Smooth muscle cell of bladder (primary cell): ENCODE data around the gene DNAH2. TPM values are rescaled to one million over a fixed set of nuclear protein-coding genes. Genes with fewer than 3 reads are reported as not detected.

Experiments used
- total RNA-seq: library from RNA; depleted of rRNA; stranded (reverse); fragments of >200 nt; gene quantifications from 2 replicates; pipeline ENCODE4 v1.2.3, GENCODE V29; 2014

DNAH2 gene
- 0.57 and 1.8 TPM in 2 replicates for total RNA-seq

DNA sequence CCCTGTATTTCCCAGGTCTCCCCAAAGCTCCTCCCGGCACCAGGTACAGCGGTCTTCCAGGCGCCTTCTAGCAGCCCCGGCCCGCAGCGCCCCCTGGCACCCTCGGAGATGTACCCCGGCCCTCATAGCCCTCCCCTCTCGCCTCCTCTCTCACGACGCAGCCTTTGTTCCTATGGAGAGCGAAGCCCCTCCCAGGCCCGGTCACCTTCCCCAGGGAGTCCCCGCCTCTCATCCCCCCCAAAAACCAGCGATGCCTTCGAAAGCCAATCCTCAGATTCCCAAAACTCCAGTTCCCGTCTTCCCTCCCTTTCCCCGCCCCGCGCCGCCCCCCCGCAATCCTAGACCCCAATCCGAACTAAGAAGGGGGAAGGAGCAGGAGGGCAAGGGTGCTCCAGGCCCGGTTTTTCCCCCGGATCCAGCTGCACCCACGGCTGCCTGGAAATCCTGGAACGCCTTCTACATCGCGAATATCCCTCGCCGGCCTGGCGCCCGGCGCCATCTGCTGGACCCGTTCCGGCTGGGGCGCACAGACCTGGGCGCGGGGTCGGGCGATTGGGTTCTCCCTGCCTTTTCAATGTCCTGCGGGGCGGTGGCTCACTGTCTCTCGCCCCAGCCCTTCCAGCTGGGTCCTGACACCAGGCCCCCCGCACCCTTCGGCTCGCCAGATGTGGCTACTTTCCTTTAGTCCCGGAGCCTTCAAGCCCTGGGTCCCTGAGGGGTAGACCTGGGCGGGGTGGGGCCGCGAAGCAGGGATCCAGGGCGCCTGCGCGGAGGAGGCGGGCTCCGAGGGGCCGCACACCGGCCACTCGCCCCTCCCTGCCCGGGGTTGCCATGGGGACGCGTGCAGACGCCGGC lies at the start of gene DNAH2:
DNAH2 (plus strand) TSS at position 844 of the 855 bp plus-strand sequence. CDS start 1,991 bp downstream, outside the sequence.

DNA sequence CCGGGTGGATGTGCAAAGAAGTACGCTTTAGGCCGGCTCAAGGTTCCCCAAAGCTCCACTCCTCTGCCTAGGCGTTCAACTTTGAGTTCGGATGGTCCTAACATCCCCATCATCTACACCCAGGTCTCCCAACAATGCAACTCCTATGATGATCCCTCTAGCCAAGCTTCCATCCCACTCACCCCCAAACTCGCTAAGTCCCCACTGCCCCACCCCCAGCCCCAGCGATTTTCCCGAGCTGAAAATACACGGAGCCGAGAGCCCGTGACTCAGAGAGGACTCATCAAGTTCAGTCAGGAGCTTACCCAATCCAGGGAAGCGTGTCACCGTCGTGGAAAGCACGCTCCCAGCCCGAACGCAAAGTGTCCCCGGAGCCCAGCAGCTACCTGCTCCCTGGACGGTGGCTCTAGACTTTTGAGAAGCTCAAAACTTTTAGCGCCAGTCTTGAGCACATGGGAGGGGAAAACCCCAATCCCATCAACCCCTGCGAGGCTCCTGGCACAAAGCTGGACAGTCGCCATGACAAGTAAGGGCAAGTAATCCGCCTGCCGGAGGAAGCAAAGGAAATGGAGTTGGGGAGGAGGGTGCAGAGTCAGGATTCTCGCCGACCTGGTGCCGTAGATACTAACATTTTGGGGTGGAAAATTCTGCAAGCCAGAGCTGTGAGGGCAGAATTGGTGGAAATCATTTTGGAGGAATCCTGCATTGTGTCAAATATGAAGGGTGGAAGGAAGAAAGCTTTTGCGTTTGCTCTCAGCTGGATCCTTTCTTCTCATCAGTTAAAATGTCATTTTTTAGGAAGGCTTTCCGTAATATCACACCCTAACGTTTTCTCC lies 30.3 kb upstream of the DNAH2 start, which contains the start of gene TP53:
TP53 (minus strand) TSS at position 419 of the 836 bp plus-strand sequence. CDS start 10,896 bp downstream, outside the sequence.

GRCh38 chr17:7687908-7688807 lies 29.4 kb upstream of the DNAH2 start, which contains the start of gene WRAP53:
Gene WRAP53, plus strand, starts transcription at chr17:7688477. Its CDS starts 172 bp downstream, at chr17:7688649.

GRCh38 chr17:7704601-7705268 lies 12.8 kb upstream of the DNAH2 start, which contains the start of gene EFNB3:
Gene EFNB3, plus strand, starts transcription at chr17:7705202. Its CDS starts 397 bp downstream, at chr17:7705599.

GRCh38 chr17:7833795-7834541 lies 116.4 kb downstream of the DNAH2 start, which contains the start of gene KDM6B:
Gene KDM6B, plus strand, starts transcription at chr17:7834217. Its CDS starts 11,338 bp downstream, at chr17:7845555.

DNA sequence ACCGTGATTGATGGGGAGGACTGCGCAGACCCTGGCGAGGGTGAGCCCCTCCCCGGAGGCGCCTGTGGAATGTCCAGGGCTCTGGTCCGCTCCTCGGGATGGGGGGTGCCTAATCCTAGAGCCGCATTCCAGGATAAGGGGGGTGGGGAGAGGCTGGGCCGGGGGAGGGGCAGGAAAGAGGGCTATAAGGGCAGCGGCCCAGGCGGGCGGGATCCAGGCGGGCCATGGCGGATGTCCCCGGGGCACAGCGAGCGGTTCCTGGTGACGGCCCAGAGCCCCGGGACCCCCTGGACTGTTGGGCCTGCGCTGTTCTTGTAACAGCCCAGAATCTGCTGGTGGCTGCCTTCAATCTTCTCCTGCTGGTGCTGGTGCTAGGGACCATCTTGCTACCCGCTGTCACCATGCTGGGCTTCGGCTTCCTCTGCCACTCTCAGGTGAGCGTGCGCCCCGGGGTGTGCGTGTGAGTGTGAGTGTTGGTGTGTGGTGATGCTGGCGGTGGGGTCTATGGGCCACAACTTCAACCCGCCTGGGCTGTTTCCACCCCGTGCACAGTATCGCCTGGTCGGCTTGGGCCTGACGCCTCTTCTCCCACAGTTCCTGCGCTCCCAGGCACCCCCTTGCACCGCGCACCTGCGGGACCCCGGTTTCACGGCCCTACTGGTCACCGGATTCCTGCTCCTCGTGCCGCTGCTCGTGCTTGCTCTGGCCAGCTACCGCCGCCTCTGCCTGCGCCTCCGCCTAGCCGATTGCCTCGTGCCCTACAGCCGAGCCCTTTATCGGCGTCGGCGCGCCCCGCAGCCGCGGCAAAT lies 137.5 kb downstream of the DNAH2 start, which contains the start of gene TMEM88:
TMEM88 (plus strand) TSS at position 216 of the 809 bp plus-strand sequence; CDS start at position 225, 9 bp downstream.

GRCh38 chr17:7856811-7857712 lies 139.5 kb downstream of the DNAH2 start, which contains the start of gene NAA38:
Gene NAA38, minus strand, starts transcription at chr17:7857559. Its CDS starts 96 bp downstream, at chr17:7857463.

GRCh38 chr17:7857713-7858521 lies 140.4 kb downstream of the DNAH2 start, which contains the start of gene CYB5D1:
Gene CYB5D1, plus strand, starts transcription at chr17:7858003. Its CDS starts 132 bp downstream, at chr17:7858135.

Other genes starting within 250 kb of the DNAH2 start
- 14.8 and 19.0 TPM in 2 replicates for gene ZBTB4, start 238.1 kb upstream of the DNAH2 start, total RNA-seq
- not detected in 2 replicates for gene SLC35G6, start 236.3 kb upstream of the DNAH2 start, total RNA-seq
- gene POLR2A, start 233.4 kb upstream of the DNAH2 start, total RNA-seq = 65.1 and 79.0 TPM in 2 replicates
- gene TNFSF12, start 168.7 kb upstream of the DNAH2 start, total RNA-seq = 2.1 and 4.4 TPM in 2 replicates
- 0.71 and 0.74 TPM in 2 replicates for gene TNFSF13, start 159.0 kb upstream of the DNAH2 start, total RNA-seq
- gene SENP3, start 155.8 kb upstream of the DNAH2 start, total RNA-seq = 61.0 and 67.3 TPM in 2 replicates
- 11.2 and 16.3 TPM in 2 replicates for gene CD68, start 138.1 kb upstream of the DNAH2 start, total RNA-seq
- 54.0 and 54.8 TPM in 2 replicates for gene MPDU1, start 133.9 kb upstream of the DNAH2 start, total RNA-seq
- 0.14 and 0.18 TPM in 2 replicates for gene SOX15, start 127.7 kb upstream of the DNAH2 start, total RNA-seq
- 41.4 and 45.7 TPM in 2 replicates for gene FXR2, start 102.8 kb upstream of the DNAH2 start, total RNA-seq
- gene SAT2, start 89.9 kb upstream of the DNAH2 start, total RNA-seq = 52.7 and 54.0 TPM in 2 replicates
- 0.57 and 148 TPM in 2 replicates for gene SHBG, start 87.6 kb upstream of the DNAH2 start, total RNA-seq
- not detected in 2 replicates for gene ATP1B2, start 66.8 kb upstream of the DNAH2 start, total RNA-seq
- gene TP53, start 30.3 kb upstream of the DNAH2 start, total RNA-seq = 16.9 and 18.7 TPM in 2 replicates
- gene WRAP53, start 29.3 kb upstream of the DNAH2 start, total RNA-seq = 3.1 and 3.4 TPM in 2 replicates
- 0.09 and 0.28 TPM in 2 replicates for gene EFNB3, start 12.5 kb upstream of the DNAH2 start, total RNA-seq
- gene KDM6B, start 116.5 kb downstream of the DNAH2 start, total RNA-seq = 4.8 and 7.7 TPM in 2 replicates
- 0.14 and 0.28 TPM in 2 replicates for gene TMEM88, start 137.3 kb downstream of the DNAH2 start, total RNA-seq
- gene NAA38, start 139.8 kb downstream of the DNAH2 start, total RNA-seq = 96.1 and 113 TPM in 2 replicates
- 6.0 and 8.2 TPM in 2 replicates for gene CYB5D1, start 140.3 kb downstream of the DNAH2 start, total RNA-seq
- 231 and 283 TPM in 2 replicates for gene CHD3, start 171.0 kb downstream of the DNAH2 start, total RNA-seq
- 2.3 and 2.8 TPM in 2 replicates for gene RNF227, start 198.5 kb downstream of the DNAH2 start, total RNA-seq
- 0.18 and 0.28 TPM in 2 replicates for gene KCNAB3, start 212.1 kb downstream of the DNAH2 start, total RNA-seq
- gene TRAPPC1, start 214.2 kb downstream of the DNAH2 start, total RNA-seq = 36.4 and 42.0 TPM in 2 replicates
- gene CNTROB, start 214.5 kb downstream of the DNAH2 start, total RNA-seq = 13.4 and 17.4 TPM in 2 replicates